Stomach (tissue), 9 donors: ENCODE measurements around the gene NR6A1. TPM values are rescaled to one million over a fixed set of nuclear protein-coding genes. Genes with fewer than 3 reads are reported as not detected.

Experiments used
- DNase-seq, 2 donors: peaks; one replicate each; pipeline versions ENCODE4 v3.0.0 to v3.0.0-alpha.2; 2013 to 2019
- H3K27ac ChIP-seq, 5 donors: fragments of 200-600 bp in 4 of 5; sonication (generic) in 4 of 5; one replicate each; pipeline ENCODE4 v1.5.1; 2013 to 2019; ENCODE audit warnings: mild to moderate bottlenecking in 1 of 5, moderate library complexity in 1 of 5
- H3K27me3 ChIP-seq, 3 donors: fragments of 200-600 bp; sonication (generic); one replicate each; pipeline ENCODE4 v1.5.1; 2017 to 2019; ENCODE audit warnings: mixed run types in 1 of 3
- H3K36me3 ChIP-seq, 4 donors: fragments of 200-600 bp; sonication (generic); 1 replicate in 3 of 4; 2 replicates in 1 of 4; pipeline ENCODE4 v1.5.1; 2016 to 2019
- H3K4me1 ChIP-seq, 4 donors: fragments of 200-600 bp; sonication (generic); one replicate each; pipeline ENCODE4 v1.5.1; 2016 to 2019
- H3K4me3 ChIP-seq, 4 donors: fragments of 200-600 bp; sonication (generic) in 3 of 4; one replicate each; pipeline ENCODE4 v1.5.1; 2016 to 2019; ENCODE audit warnings: mild to moderate bottlenecking in 1 of 4
- H3K9me3 ChIP-seq, 4 donors: fragments of 200-600 bp; sonication (generic); one replicate each; pipeline ENCODE4 v1.5.1; 2016 to 2019
- CTCF ChIP-seq, 7 experiments: fragments of 450-650 bp in 4 of 7; fragments of 200-600 bp in 3 of 7; sonication (generic) in 3 of 7; IDR thresholded peaks; one replicate each; pipeline ENCODE4 v1.5.1; 2016 to 2019; ENCODE audit warnings: antibody characterized with exemption in 7 of 7, control low read depth in 2 of 7, mild to moderate bottlenecking in 1 of 7
- EP300 ChIP-seq: sonication (generic); formaldehyde crosslinking; IDR thresholded peaks from one replicate; pipeline ENCODE4 v1.6.1; 2017; ENCODE audit warnings: antibody characterized with exemption
- POLR2A ChIP-seq, 4 donors: fragments of 450-650 bp; IDR thresholded peaks; one replicate each; pipeline ENCODE4 v1.6.1; 2016; ENCODE audit warnings: antibody characterized with exemption in 4 of 4, control low read depth in 2 of 4, mild to moderate bottlenecking in 1 of 4, moderate library complexity in 1 of 4
- POLR2AphosphoS5 ChIP-seq, 3 donors: sonication (generic); formaldehyde crosslinking; IDR thresholded peaks; one replicate each; pipeline ENCODE4 v1.6.1; 2016; ENCODE audit warnings: antibody characterized with exemption in 3 of 3
- WGBS, 5 donors: extraction: QIAGEN DNeasy Blood & Tissue Kit in 3 of 5; methylation state at CpG; one replicate each; pipeline versions ENCODE4 v1.1.5 to v1.1.7; 2013 to 2018; 5-methylcytosine and 5-hydroxymethylcytosine counted together
- intact Hi-C: fragments of 100-400 bp; cut with DNase I; formaldehyde crosslinking; loops from one replicate; pipeline ENCODE4 v1.15.1; 2023; ENCODE audit warnings: low total_unique reads
- polyA plus RNA-seq, 3 donors: library from polyadenylated mRNA; stranded (reverse); fragments of 200-250 nt; gene quantifications; one replicate each; pipeline ENCODE4 v1.2.3, GENCODE V29; 2013
- total RNA-seq, 5 donors: library from RNA; depleted of rRNA; stranded (reverse); fragments of >200 nt; gene quantifications; one replicate each; pipeline versions ENCODE4 v1.1.0 to v1.2.3, GENCODE V29; 2014 to 2016
- donor health status: healthy with polysubstance abuse.
- donor health status: Bipolar disorder and iron deficiency.
- donor health status: healthy.

NR6A1 gene
- total and polyA plus RNA-seq, 8 donors, result 0.15 to 3.2 (median 1.5) TPM; not detected in 1

GRCh38 chr9:124793015-124793541, 22.0 kb upstream of the NR6A1 start:
- no peak overlapping the region for H3K4me3 ChIP-seq
- peaks cover 6 to 22% (median 7%) of the 10 kb centered on the region in 4 donors for H3K4me1 ChIP-seq
- intact Hi-C loops, result no loop called here
- H3K36me3 ChIP-seq, result no peaks in the 10 kb centered on the region
- WGBS, 5 donors, result 74 to 85% (median 80%) methylated on average over 9 of the region's 9 CpGs
- H3K27me3 ChIP-seq, result no peaks in the 10 kb centered on the region
- H3K9me3 ChIP-seq, result no peaks in the 10 kb centered on the region
- peak overlapping the region in 3 of 5 donors; percentile 38 to 58 (median 40) for H3K27ac ChIP-seq
- peak in 1 of 2 donors; percentile 37 for DNase-seq
- no peak for TF ChIP-seq POLR2A (IDR thresholded peaks at IDR 0.05)
- TF ChIP-seq POLR2AphosphoS5 (IDR thresholded peaks at IDR 0.05), result no peak
- TF ChIP-seq EP300, result no peak
- TF ChIP-seq CTCF (IDR thresholded peaks at IDR 0.05), result no peak

- intact Hi-C loops, result no loop called here
- Histone ChIP-seq H3K27me3 (no peaks in the 10 kb centered on the region), H3K36me3 (no peaks in the 10 kb centered on the region), H3K4me3 (no peak overlapping the region), H3K4me1 (peaks cover 1 to 15% (median 5%) of the 10 kb centered on the region in 4 donors), H3K9me3 (no peaks in the 10 kb centered on the region), H3K27ac (peak overlapping the region in 3 of 5 donors; percentile 38 to 58 (median 40))
- 71 to 89% (median 83%) methylated on average over 7 to 8 of the region's 8 CpGs for WGBS, 5 donors
- TF ChIP-seq EP300 (no peak), POLR2A (IDR thresholded peaks at IDR 0.05) (no peak), CTCF (IDR thresholded peaks at IDR 0.05) (no peak), POLR2AphosphoS5 (IDR thresholded peaks at IDR 0.05) (no peak)
- DNase-seq, result peak in 1 of 2 donors; percentile 16
Observed at GRCh38 chr9:124792257-124793014, 21.3 kb upstream of the NR6A1 start.

GRCh38 chr9:124790801-124791505, 19.8 kb upstream of the NR6A1 start:
- Histone ChIP-seq H3K4me1 (peaks cover 0 to 8% (median 2%) of the 10 kb centered on the region in 4 donors), H3K27ac (no peak overlapping the region), H3K4me3 (no peak overlapping the region), H3K27me3 (no peaks in the 10 kb centered on the region), H3K36me3 (peaks cover 0 to 3% (median 0%) of the 10 kb centered on the region in 4 donors), H3K9me3 (no peaks in the 10 kb centered on the region)
- intact Hi-C loops, result no loop called here
- TF ChIP-seq POLR2AphosphoS5 (IDR thresholded peaks at IDR 0.05) (no peak), CTCF (IDR thresholded peaks at IDR 0.05) (no peak)
- 77 to 89% (median 87%) methylated on average over 5 of the region's 5 CpGs for WGBS, 5 donors
- peak in 1 of 2 donors; percentile 1 for DNase-seq

- no peak for DNase-seq
- Histone ChIP-seq H3K9me3 (no peaks in the 10 kb centered on the region), H3K36me3 (peaks cover 0 to 3% (median 0%) of the 10 kb centered on the region in 4 donors), H3K4me3 (no peak overlapping the region), H3K4me1 (peaks cover 0 to 4% (median 1%) of the 10 kb centered on the region in 4 donors), H3K27ac (no peak overlapping the region), H3K27me3 (no peaks in the 10 kb centered on the region)
- TF ChIP-seq POLR2AphosphoS5 (IDR thresholded peaks at IDR 0.05), result no peak
- no peak for TF ChIP-seq EP300
- TF ChIP-seq CTCF (IDR thresholded peaks at IDR 0.05), result no peak
- TF ChIP-seq POLR2A (IDR thresholded peaks at IDR 0.05), result no peak
- 83 to 93% (median 91%) methylated on average over 8 of the region's 8 CpGs for WGBS, 5 donors
- intact Hi-C loops, result no loop called here
Observed at GRCh38 chr9:124790301-124790700, 19.2 kb upstream of the NR6A1 start.
